HFF-Myc (cell line): ENCODE results near the gene SYTL1.

Experiments used
- DNase-seq: peaks from one replicate; pipeline ENCODE4 v3.0.0-alpha.2; 2011; ENCODE audit warnings: low read depth; ENCODE audit errors: extremely low read depth
- H3K4me3 ChIP-seq: replicated peaks from 2 replicates; pipeline ENCODE4 v1.5.1; 2011; ENCODE audit warnings: low read depth, mild to moderate bottlenecking, control low read depth, low read length
- CTCF ChIP-seq: IDR thresholded peaks from 2 replicates; pipeline ENCODE4 v1.5.1; 2012; ENCODE audit warnings: mild to moderate bottlenecking, low read depth, low read length, control low read depth; ENCODE audit errors: missing control alignments

Gene SYTL1

GRCh38 chr1:27350663-27351540, 9.1 kb downstream of the SYTL1 start:
- TF ChIP-seq CTCF = no peak
- H3K4me3 ChIP-seq = no peak overlapping the region
- DNase-seq = no peak

- DNase-seq = no peak
- H3K4me3 ChIP-seq = no peak overlapping the region
- TF ChIP-seq CTCF = no peak
Observed at GRCh38 chr1:27351541-27352107, 9.8 kb downstream of the SYTL1 start.

GRCh38 chr1:27353166-27353565, 11.3 kb downstream of the SYTL1 start:
- no peak for TF ChIP-seq CTCF
- H3K4me3 ChIP-seq = no peak overlapping the region
- no peak for DNase-seq

GRCh38 chr1:27353629-27354028, 11.8 kb downstream of the SYTL1 start:
- no peak for TF ChIP-seq CTCF
- H3K4me3 ChIP-seq = no peak overlapping the region
- DNase-seq = no peak

- no peak for DNase-seq
- TF ChIP-seq CTCF = no peak
- no peak overlapping the region for H3K4me3 ChIP-seq
Observed at GRCh38 chr1:27355683-27356082, 13.9 kb downstream of the SYTL1 start.

- TF ChIP-seq CTCF = no peak
- no peak for DNase-seq
- no peak overlapping the region for H3K4me3 ChIP-seq
Observed at GRCh38 chr1:27356277-27356618, 14.4 kb downstream of the SYTL1 start.
